ENCODE results near the gene TWIST2.

Gene TWIST2

GRCh38 chr2:238949710-238950345 is 101.9 kb downstream of the TWIST2 start:
- peak in 1 of 2 donors; percentile 48 for DNase-seq
- no peak overlapping the region for H3K4me3 ChIP-seq

DNA sequence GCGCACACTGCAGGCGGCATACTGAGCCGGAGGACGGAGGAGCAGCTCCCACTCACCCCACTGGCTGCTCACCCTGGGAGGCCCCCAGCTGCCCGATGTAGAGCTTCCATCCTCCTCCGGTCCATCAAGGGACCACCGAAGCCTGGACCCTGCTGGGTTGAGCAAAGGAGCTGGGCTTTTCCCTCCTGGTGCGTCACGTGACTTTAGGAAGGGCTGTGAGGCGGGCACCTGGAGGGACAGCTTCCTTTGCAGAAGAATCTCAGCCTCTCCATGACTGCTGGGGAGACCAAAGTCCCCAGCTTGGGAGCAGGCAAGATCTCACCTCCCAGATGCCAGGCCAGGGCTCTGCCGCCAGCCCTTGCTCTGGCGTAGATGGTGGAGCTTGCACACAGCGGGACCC is 102.7 kb downstream of the TWIST2 start:
- Histone ChIP-seq H3K9me3 (no peaks in the 10 kb centered on the region), H3K36me3 (no peaks in the 10 kb centered on the region), H3K27me3 (peaks cover 0 to 14% of the 10 kb centered on the region in 2 donors), H3K4me3 (no peak overlapping the region), H3K4me1 (no peaks in the 10 kb centered on the region), H3K27ac (no peak overlapping the region)
- DNase-seq: peak in 1 of 2 donors; percentile 56
- TF ChIP-seq, protein P1, sequence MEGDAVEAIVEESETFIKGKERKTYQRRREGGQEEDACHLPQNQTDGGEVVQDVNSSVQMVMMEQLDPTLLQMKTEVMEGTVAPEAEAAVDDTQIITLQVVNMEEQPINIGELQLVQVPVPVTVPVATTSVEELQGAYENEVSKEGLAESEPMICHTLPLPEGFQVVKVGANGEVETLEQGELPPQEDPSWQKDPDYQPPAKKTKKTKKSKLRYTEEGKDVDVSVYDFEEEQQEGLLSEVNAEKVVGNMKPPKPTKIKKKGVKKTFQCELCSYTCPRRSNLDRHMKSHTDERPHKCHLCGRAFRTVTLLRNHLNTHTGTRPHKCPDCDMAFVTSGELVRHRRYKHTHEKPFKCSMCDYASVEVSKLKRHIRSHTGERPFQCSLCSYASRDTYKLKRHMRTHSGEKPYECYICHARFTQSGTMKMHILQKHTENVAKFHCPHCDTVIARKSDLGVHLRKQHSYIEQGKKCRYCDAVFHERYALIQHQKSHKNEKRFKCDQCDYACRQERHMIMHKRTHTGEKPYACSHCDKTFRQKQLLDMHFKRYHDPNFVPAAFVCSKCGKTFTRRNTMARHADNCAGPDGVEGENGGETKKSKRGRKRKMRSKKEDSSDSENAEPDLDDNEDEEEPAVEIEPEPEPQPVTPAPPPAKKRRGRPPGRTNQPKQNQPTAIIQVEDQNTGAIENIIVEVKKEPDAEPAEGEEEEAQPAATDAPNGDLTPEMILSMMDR (IDR thresholded peaks at IDR 0.05): no peak
- intact Hi-C loops (cut with DNase I; ENCODE audit: low total_unique reads): no loop called here

More at GRCh38 chr2:238949710-238950345, 101.9 kb downstream of the TWIST2 start:
- TF ChIP-seq, protein P1 (IDR thresholded peaks at IDR 0.05): no peak
- no peaks in the 10 kb centered on the region for H3K9me3 ChIP-seq
- no peaks in the 10 kb centered on the region for H3K4me1 ChIP-seq
- H3K27me3 ChIP-seq: peaks cover 0 to 7% of the 10 kb centered on the region in 2 donors
- no peak overlapping the region for H3K27ac ChIP-seq
- H3K36me3 ChIP-seq: no peaks in the 10 kb centered on the region
- intact Hi-C loops (cut with DNase I; ENCODE audit: low total_unique reads): loop anchor here (10.0 kb wide), 1 partner anchor 235 kb away; no protein-coding TSS in a partner anchor

GRCh38 chr2:238952261-238952919 is 104.5 kb downstream of the TWIST2 start:
- TF ChIP-seq, protein P1 (IDR thresholded peaks at IDR 0.05): no peak
- peaks cover 0 to 19% of the 10 kb centered on the region in 2 donors for H3K27me3 ChIP-seq
- intact Hi-C loops (cut with DNase I; ENCODE audit: low total_unique reads): no loop called here
- H3K4me3 ChIP-seq: no peak overlapping the region
- DNase-seq: no peak
- no peak overlapping the region for H3K27ac ChIP-seq
- no peaks in the 10 kb centered on the region for H3K9me3 ChIP-seq
- no peaks in the 10 kb centered on the region for H3K4me1 ChIP-seq
- H3K36me3 ChIP-seq: no peaks in the 10 kb centered on the region

- Histone ChIP-seq H3K4me1 (no peaks in the 10 kb centered on the region), H3K9me3 (no peaks in the 10 kb centered on the region), H3K27me3 (peaks cover 0 to 19% of the 10 kb centered on the region in 2 donors), H3K4me3 (no peak overlapping the region), H3K27ac (no peak overlapping the region), H3K36me3 (no peaks in the 10 kb centered on the region)
- intact Hi-C loops (cut with DNase I; ENCODE audit: low total_unique reads): no loop called here
- TF ChIP-seq, protein P1 (IDR thresholded peaks at IDR 0.05): no peak
- peak in 1 of 2 donors; percentile 51 for DNase-seq
Measured at GRCh38 chr2:238954841-238955591, 107.1 kb downstream of the TWIST2 start.

DNA sequence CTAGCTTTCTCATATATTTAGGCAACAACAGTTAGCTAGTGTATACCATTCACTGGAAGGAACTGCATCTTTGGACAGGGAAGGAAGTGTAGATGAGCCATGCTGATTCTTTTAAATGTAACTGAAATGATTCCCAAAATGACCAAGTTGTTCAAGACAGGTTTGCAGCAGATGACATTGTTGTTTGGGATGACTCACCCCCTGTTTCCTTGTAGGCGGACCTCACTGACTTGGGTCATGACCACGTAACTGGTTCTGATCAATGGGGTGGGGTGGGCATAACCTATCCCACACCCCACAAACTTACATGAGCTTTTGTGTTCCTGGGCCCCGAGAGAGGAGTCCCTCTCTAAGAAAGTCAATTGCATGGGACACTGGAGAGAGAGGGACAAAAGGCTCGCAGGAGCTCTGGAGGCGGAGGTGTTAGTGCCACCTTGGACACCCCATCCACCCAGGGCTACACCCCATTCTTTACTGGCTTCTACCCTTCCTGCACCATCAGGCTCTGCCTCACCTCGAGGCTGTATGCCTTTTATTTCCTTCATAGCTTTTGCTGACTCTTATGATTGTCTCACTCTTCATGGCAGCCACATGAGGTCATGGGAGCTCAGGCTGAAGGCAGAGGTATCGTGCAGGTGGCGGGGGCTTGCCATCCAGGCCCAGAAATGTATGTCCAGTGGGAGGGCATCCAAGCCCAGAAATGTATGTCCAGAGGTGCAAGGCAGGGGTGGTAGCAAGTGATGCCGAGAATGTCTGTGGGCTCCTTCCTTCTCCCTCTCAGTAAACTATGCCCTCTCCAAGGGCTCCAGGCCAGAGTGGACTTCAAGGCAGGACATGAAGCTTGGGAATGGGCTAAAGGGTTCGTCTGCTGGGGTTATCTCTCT is 108.0 kb downstream of the TWIST2 start:
- no peaks in the 10 kb centered on the region for H3K4me1 ChIP-seq

More for the DNA sequence above, 108.0 kb downstream of the TWIST2 start:
- intact Hi-C loops (cut with DNase I; ENCODE audit: low total_unique reads): no loop called here
- peak in 1 of 2 donors; percentile 28 for DNase-seq
- no peaks in the 10 kb centered on the region for H3K9me3 ChIP-seq
- no peaks in the 10 kb centered on the region for H3K36me3 ChIP-seq
- no peak overlapping the region for H3K4me3 ChIP-seq
- no peak overlapping the region for H3K27ac ChIP-seq
- H3K27me3 ChIP-seq: peaks cover 0 to 15% of the 10 kb centered on the region in 2 donors
- TF ChIP-seq, protein P1 (IDR thresholded peaks at IDR 0.05): no peak
